GM23338 (cell line): ENCODE data around the gene FNDC3B. TPM values are rescaled to one million over a fixed set of nuclear protein-coding genes. Genes with fewer than 3 reads are reported as not detected.
A peak's percentile ranks its signal among the peaks of the same experiment; 100 is the strongest.

Experiments
- ATAC-seq: fragments of 200-7000 bp; cut with Tn5 transposase; 3 replicates; pipeline ENCODE4 v1.9.1; 2020
- DNase-seq: peaks from one replicate; pipeline ENCODE4 v3.0.0-alpha.2; 2015; ENCODE audit warnings: low spot score
- H2AFZ ChIP-seq: fragments of 200-600 bp; sonication (generic); 2 replicates; pipeline ENCODE4 v1.8.0; 2016; ENCODE audit warnings: antibody characterized with exemption, mild to moderate bottlenecking, moderate library complexity
- H3F3A ChIP-seq: fragments of 200-600 bp; sonication (generic); replicated peaks from 2 replicates; pipeline ENCODE4 v1.8.0; 2017; ENCODE audit warnings: antibody characterized with exemption, mixed run types, low read depth
- H3K27ac ChIP-seq: fragments of 200-600 bp; sonication (generic); 2 replicates; pipeline ENCODE4 v1.6.1; 2016; ENCODE audit warnings: low read depth
- H3K27me3 ChIP-seq: fragments of 200-600 bp; sonication (generic); 2 replicates; pipeline ENCODE4 v1.8.0; 2016; ENCODE audit warnings: mild to moderate bottlenecking, mixed run types, moderate library complexity; ENCODE audit not compliant: insufficient read depth
- H3K36me3 ChIP-seq: fragments of 200-600 bp; sonication (generic); 2 replicates; pipeline ENCODE4 v1.8.0; 2016; ENCODE audit warnings: mild to moderate bottlenecking; ENCODE audit not compliant: insufficient read depth
- H3K4me1 ChIP-seq: fragments of 200-600 bp; sonication (generic); 2 replicates; pipeline ENCODE4 v1.8.0; 2016; ENCODE audit warnings: mild to moderate bottlenecking, moderate library complexity; ENCODE audit not compliant: insufficient read depth
- H3K4me2 ChIP-seq: fragments of 200-600 bp; sonication (generic); 2 replicates; pipeline ENCODE4 v1.7.1; 2017; ENCODE audit warnings: mixed run types
- H3K4me3 ChIP-seq: fragments of 200-600 bp; sonication (generic); 2 replicates; pipeline ENCODE4 v1.6.1; 2016; ENCODE audit warnings: mixed run types
- H3K79me2 ChIP-seq: fragments of 200-600 bp; sonication (generic); replicated peaks from 2 replicates; pipeline ENCODE4 v1.8.0; 2017; ENCODE audit warnings: mild to moderate bottlenecking; ENCODE audit not compliant: insufficient read depth
- H3K9me2 ChIP-seq: fragments of 200-600 bp; sonication (generic); 2 replicates; pipeline ENCODE4 v1.8.0; 2017; ENCODE audit not compliant: insufficient read depth
- H4K20me1 ChIP-seq: fragments of 200-600 bp; sonication (generic); replicated peaks from 2 replicates; pipeline ENCODE4 v1.8.0; 2017; ENCODE audit warnings: mild to moderate bottlenecking; ENCODE audit not compliant: insufficient read depth
- H3K27ac Mint-ChIP-seq: 2 replicates; pipeline ENCODE4 v1.8.0; 2020; ENCODE audit warnings: inconsistent platforms, mild to moderate bottlenecking, moderate library complexity, mixed read lengths
- H3K27me3 Mint-ChIP-seq: 3 replicates; pipeline ENCODE4 v1.8.0; 2022; ENCODE audit warnings: low read depth, mild to moderate bottlenecking, moderate library complexity, mixed read lengths, inconsistent platforms; ENCODE audit not compliant: insufficient read depth, poor library complexity
- H3K36me3 Mint-ChIP-seq: 3 replicates; pipeline ENCODE4 v1.8.0; 2021; ENCODE audit warnings: low read depth, mild to moderate bottlenecking, inconsistent platforms, moderate library complexity, mixed read lengths
- H3K4me1 Mint-ChIP-seq: 3 replicates; pipeline ENCODE4 v1.8.0; 2020; ENCODE audit warnings: mild to moderate bottlenecking, inconsistent platforms, mixed read lengths
- H3K4me3 Mint-ChIP-seq: 3 replicates; pipeline ENCODE4 v1.8.0; 2021; ENCODE audit warnings: moderate library complexity, mild to moderate bottlenecking, inconsistent platforms, mixed read lengths
- H3K9me3 Mint-ChIP-seq: 3 replicates; pipeline ENCODE4 v1.8.0; 2020; ENCODE audit warnings: moderate library complexity, mild to moderate bottlenecking, inconsistent platforms, mixed read lengths
- JUNB ChIP-seq: IDR thresholded peaks from one replicate; pipeline ENCODE4 v1.6.1; 2016; ENCODE audit warnings: antibody characterized with exemption; ENCODE audit not compliant: unreplicated experiment
- REST ChIP-seq: IDR thresholded peaks from one replicate; pipeline ENCODE4 v1.6.1; 2018; ENCODE audit warnings: antibody characterized with exemption; ENCODE audit not compliant: unreplicated experiment
- STAT1 ChIP-seq: IDR thresholded peaks from one replicate; pipeline ENCODE4 v1.6.1; 2016; ENCODE audit warnings: antibody characterized with exemption; ENCODE audit not compliant: unreplicated experiment
- ZNF462 ChIP-seq: fragments of 250-450 bp; sonication (Bioruptor Pico); IDR thresholded peaks from 2 replicates; pipeline ENCODE4 v1.5.0; 2020; ENCODE audit warnings: mild to moderate bottlenecking, moderate library complexity
- polyA plus RNA-seq: library from polyadenylated mRNA; unstranded; fragments of >200 nt; fragmentation: Nextera tagmentation; extraction: Ambion mirVana; gene quantifications from 2 replicates; pipeline ENCODE4 v1.2.1, GENCODE V29; 2016
- total RNA-seq: library from RNA; depleted of rRNA; stranded (reverse); fragments of >200 nt; shearing (Covaris generic); gene quantifications from 2 replicates; pipeline ENCODE4 v1.2.3, GENCODE V29; 2014

FNDC3B gene
- total and polyA plus RNA-seq, 2 experiments from 2014 or later, result 19.1 to 55.4 TPM

- TF ChIP-seq ZNF462 (CRISPR knock-in tag) (no peak), JUNB (no peak)
These were observed 78.6 kb downstream of the FNDC3B start (continued) for GRCh38 chr3:172118019-172118418.

- H3K4me1 Mint-ChIP-seq, result peaks cover 12% of the 10 kb centered on the region
- Histone ChIP-seq H3F3A (no peaks in the 10 kb centered on the region), H3K4me1 (peaks cover 15% of the 10 kb centered on the region), H2AFZ (no peak overlapping the region), H4K20me1 (0 out of 2 replicates have a peak, but pooled peaks cover 3% of the 10 kb centered on the region), H3K4me2 (no peak overlapping the region), H3K79me2 (peaks cover 91% of the 10 kb centered on the region), H3K27ac (peak overlapping the region; percentile 64; the same call in 1 of the 2 replicates), H3K36me3 (peaks cover 6% of the 10 kb centered on the region; the same call in 1 of the 2 replicates), H3K27me3 (no peaks in the 10 kb centered on the region), H3K9me2 (no peaks in the 10 kb centered on the region), H3K4me3 (no peak overlapping the region)
- H3K36me3 Mint-ChIP-seq, result peaks cover 39% of the 10 kb centered on the region
- H3K27ac Mint-ChIP-seq, result peak overlapping the region; percentile 26; the same call in 1 of the 2 replicates
- ATAC-seq, result no peak
- peaks cover 6% of the 10 kb centered on the region for H3K27me3 Mint-ChIP-seq
- H3K9me3 Mint-ChIP-seq, result no peaks in the 10 kb centered on the region
- no peak overlapping the region for H3K4me3 Mint-ChIP-seq
- DNase-seq, result no peak
- no peak for TF ChIP-seq STAT1
- TF ChIP-seq ZNF462 (CRISPR knock-in tag), result no peak
- TF ChIP-seq REST, result no peak
These were observed 80.0 kb downstream of the FNDC3B start for GRCh38 chr3:172119266-172119969.
